ENCODE measurements around the gene PSMA5. TPM values are rescaled to one million over a fixed set of nuclear protein-coding genes. Genes with fewer than 3 reads are reported as not detected.

PSMA5 gene
- total and polyA plus RNA-seq, 2 of the 13 experiments (the other 11 are each of a cell fraction or from before 2014, with no cell fraction given), result 140 to 169 TPM

DNA sequence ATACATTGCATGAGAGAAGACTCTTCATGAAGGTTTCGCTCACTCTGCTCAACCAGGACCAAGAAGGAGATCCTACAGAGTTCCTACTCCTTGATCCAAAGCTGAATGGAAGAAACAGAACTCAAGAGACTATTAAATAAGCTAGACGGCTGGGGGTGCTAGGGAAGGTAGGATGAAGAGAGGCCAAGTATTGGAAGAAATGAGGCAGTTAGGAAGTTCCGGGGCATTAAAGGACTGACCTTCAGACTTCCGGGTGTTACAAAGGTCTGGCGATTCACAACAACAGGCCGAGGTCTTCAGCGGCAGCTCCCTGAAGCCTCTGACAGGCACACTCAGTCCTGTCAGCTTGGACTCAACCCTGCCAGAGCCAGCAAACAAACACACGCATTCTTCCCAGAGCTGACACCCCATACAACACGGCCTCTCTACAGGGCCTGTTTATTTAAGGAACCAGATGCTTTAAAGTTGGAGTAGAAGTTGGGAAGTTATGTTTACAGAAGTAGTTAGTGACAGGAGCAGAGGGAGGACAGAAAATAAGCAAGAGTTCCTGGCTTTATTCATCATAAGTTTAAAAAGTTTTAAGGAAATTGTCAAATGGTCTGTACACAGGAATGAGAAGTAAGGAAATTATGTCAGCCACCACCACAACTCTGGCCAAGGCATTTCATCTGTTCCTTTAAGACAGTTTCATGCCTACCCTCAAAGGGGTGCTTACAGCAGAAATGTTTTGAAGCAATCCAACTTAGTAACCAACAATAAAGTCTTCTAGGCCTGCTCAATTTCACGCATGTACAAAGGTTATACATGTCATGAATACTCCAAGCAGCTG, 33.2 kb downstream of the PSMA5 start (continued):
- TF ChIP-seq ZKSCAN8 (CRISPR knock-in tag; IDR thresholded peaks at IDR 0.05; ENCODE audit: borderline replicate concordance) (peak; percentile 78; the same call in 1 of the 2 replicates), DPF2 (CRISPR knock-in tag; IDR thresholded peaks at IDR 0.05; ENCODE audit: borderline replicate concordance, low read depth) (peak; percentile 77), TBP (CRISPR knock-in tag; IDR thresholded peaks at IDR 0.05) (no peak), STAT5B (CRISPR knock-in tag; IDR thresholded peaks at IDR 0.05) (no peak), EP300 (IDR thresholded peaks at IDR 0.05; ENCODE audit: low read depth in 2 of 2, low read length in 2 of 2) (peak in 1 of 2 experiments; percentile 89; a peak in 2 of 4 replicates), EP300 (CRISPR knock-in tag; IDR thresholded peaks at IDR 0.05; ENCODE audit: borderline replicate concordance) (peak; percentile 72), NBN (conservative IDR thresholded peaks at IDR 0.05) (no peak), ONECUT2 (CRISPR knock-in tag; IDR thresholded peaks at IDR 0.05) (peak; percentile 40; the same call in 1 of the 2 replicates), KAT7 (CRISPR knock-in tag; IDR thresholded peaks at IDR 0.05; ENCODE audit: borderline replicate concordance) (0 out of 2 replicates have a peak, but pooled peaks have one; percentile 79), SMARCC2 (IDR thresholded peaks at IDR 0.05) (no peak), ZNF431 (CRISPR knock-in tag; IDR thresholded peaks at IDR 0.05; ENCODE audit: borderline replicate concordance, low read depth) (no peak), LRRFIP1 (CRISPR knock-in tag; conservative IDR thresholded peaks at IDR 0.05) (no peak), NKX3-1 (CRISPR knock-in tag; IDR thresholded peaks at IDR 0.05) (no peak; the same call in 1 of the 2 replicates), ATF6 (CRISPR knock-in tag; conservative IDR thresholded peaks at IDR 0.05) (peak; percentile 84; the same call in 1 of the 2 replicates), BCL6 (CRISPR knock-in tag; IDR thresholded peaks at IDR 0.05) (peak; percentile 70), ZNF124 (CRISPR knock-in tag; IDR thresholded peaks at IDR 0.05) (no peak; the same call in 1 of the 2 replicates), ETV6 (CRISPR knock-in tag; conservative IDR thresholded peaks at IDR 0.05) (peak; percentile 89), ZBTB3 (CRISPR knock-in tag; IDR thresholded peaks at IDR 0.05; ENCODE audit: borderline replicate concordance, low read depth) (0 out of 2 replicates have a peak, but pooled peaks have one; percentile 58)
- TF ChIP-seq, protein P1, sequence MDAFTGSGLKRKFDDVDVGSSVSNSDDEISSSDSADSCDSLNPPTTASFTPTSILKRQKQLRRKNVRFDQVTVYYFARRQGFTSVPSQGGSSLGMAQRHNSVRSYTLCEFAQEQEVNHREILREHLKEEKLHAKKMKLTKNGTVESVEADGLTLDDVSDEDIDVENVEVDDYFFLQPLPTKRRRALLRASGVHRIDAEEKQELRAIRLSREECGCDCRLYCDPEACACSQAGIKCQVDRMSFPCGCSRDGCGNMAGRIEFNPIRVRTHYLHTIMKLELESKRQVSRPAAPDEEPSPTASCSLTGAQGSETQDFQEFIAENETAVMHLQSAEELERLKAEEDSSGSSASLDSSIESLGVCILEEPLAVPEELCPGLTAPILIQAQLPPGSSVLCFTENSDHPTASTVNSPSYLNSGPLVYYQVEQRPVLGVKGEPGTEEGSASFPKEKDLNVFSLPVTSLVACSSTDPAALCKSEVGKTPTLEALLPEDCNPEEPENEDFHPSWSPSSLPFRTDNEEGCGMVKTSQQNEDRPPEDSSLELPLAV (CRISPR knock-in tag; conservative IDR thresholded peaks at IDR 0.05; ENCODE audit: low read depth), result no peak
- TF ChIP-seq, protein P2, sequence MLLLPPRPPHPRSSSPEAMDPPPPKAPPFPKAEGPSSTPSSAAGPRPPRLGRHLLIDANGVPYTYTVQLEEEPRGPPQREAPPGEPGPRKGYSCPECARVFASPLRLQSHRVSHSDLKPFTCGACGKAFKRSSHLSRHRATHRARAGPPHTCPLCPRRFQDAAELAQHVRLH (CRISPR knock-in tag; IDR thresholded peaks at IDR 0.05; ENCODE audit: borderline replicate concordance, low read depth), result peak; percentile 93; the same call in 1 of the 2 replicates
- TF ChIP-seq, protein P3, sequence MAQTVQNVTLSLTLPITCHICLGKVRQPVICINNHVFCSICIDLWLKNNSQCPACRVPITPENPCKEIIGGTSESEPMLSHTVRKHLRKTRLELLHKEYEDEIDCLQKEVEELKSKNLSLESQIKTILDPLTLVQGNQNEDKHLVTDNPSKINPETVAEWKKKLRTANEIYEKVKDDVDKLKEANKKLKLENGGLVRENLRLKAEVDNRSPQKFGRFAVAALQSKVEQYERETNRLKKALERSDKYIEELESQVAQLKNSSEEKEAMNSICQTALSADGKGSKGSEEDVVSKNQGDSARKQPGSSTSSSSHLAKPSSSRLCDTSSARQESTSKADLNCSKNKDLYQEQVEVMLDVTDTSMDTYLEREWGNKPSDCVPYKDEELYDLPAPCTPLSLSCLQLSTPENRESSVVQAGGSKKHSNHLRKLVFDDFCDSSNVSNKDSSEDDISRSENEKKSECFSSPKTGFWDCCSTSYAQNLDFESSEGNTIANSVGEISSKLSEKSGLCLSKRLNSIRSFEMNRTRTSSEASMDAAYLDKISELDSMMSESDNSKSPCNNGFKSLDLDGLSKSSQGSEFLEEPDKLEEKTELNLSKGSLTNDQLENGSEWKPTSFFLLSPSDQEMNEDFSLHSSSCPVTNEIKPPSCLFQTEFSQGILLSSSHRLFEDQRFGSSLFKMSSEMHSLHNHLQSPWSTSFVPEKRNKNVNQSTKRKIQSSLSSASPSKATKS (CRISPR knock-in tag; IDR thresholded peaks at IDR 0.05), result no peak
